SU-DHL-6 (cell line): ENCODE data around the gene WDR33.

ENCODE experiments used
- H2AFZ ChIP-seq: fragments of 200-600 bp; sonication (generic); 2 replicates; pipeline ENCODE4 v1.6.1; 2014; ENCODE audit warnings: low read depth, mild to moderate bottlenecking, moderate library complexity, mixed read lengths, antibody characterized with exemption, low read length; ENCODE audit not compliant: severe bottlenecking
- H3F3A ChIP-seq: fragments of 200-600 bp; shearing (Covaris generic); 2 replicates; pipeline ENCODE4 v1.6.0; 2016; ENCODE audit warnings: antibody characterized with exemption, mild to moderate bottlenecking; ENCODE audit not compliant: insufficient read depth
- H3K27ac ChIP-seq: fragments of 200-600 bp; sonication (generic); 2 replicates; pipeline ENCODE4 v1.5.1; 2016; ENCODE audit warnings: low read depth, mild to moderate bottlenecking, low read length, moderate library complexity, mixed read lengths
- H3K27me3 ChIP-seq: fragments of 200-600 bp; sonication (generic), shearing (Covaris generic); 2 replicates; pipeline ENCODE4 v1.6.0; 2014; ENCODE audit warnings: mild to moderate bottlenecking, low read length
- H3K36me3 ChIP-seq: fragments of 200-600 bp; sonication (generic); 2 replicates; pipeline ENCODE4 v1.6.1; 2014; ENCODE audit warnings: mild to moderate bottlenecking, low read length, mixed read lengths
- H3K4me2 ChIP-seq: fragments of 300-600, 200-600 bp; shearing (Covaris generic), sonication (generic); 2 replicates; pipeline ENCODE4 v1.6.0; 2014; ENCODE audit warnings: low read length, low read depth, mild to moderate bottlenecking; ENCODE audit not compliant: poor library complexity, severe bottlenecking
- H3K4me3 ChIP-seq: fragments of 200-600 bp; sonication (generic); 2 replicates; pipeline ENCODE4 v1.5.1; 2014; ENCODE audit warnings: antibody characterized with exemption, low read length, mild to moderate bottlenecking, mixed read lengths; ENCODE audit not compliant: insufficient read depth, poor library complexity, severe bottlenecking
- H3K79me2 ChIP-seq: fragments of 200-600 bp; sonication (generic); 2 replicates; pipeline ENCODE4 v1.6.1; 2014; ENCODE audit warnings: mild to moderate bottlenecking, low read length, moderate library complexity; ENCODE audit not compliant: insufficient read depth
- H3K9ac ChIP-seq: fragments of 200-600 bp; sonication (generic); 2 replicates; pipeline ENCODE4 v1.7.0; 2014; ENCODE audit warnings: mild to moderate bottlenecking, low read length
- H3K9me2 ChIP-seq: fragments of 200-600 bp; sonication (generic); replicated peaks from 2 replicates; pipeline ENCODE4 v1.6.1; 2014; ENCODE audit warnings: low read length; ENCODE audit not compliant: insufficient read depth
- H3K9me3 ChIP-seq: fragments of 200-600 bp; sonication (generic); 2 replicates; pipeline ENCODE4 v1.6.1; 2014; ENCODE audit warnings: low read length, mixed read lengths; ENCODE audit not compliant: insufficient read depth
- H4K20me1 ChIP-seq: fragments of 200-600 bp; sonication (generic); 2 replicates; pipeline ENCODE4 v1.6.1; 2014; ENCODE audit warnings: low read depth, mild to moderate bottlenecking, antibody characterized with exemption, low read length, moderate library complexity, mixed read lengths
- CTCF ChIP-seq: fragments of 200-600 bp; sonication (generic); IDR thresholded peaks from one replicate; pipeline ENCODE4 v1.5.1; 2017; ENCODE audit warnings: antibody characterized with exemption, mild to moderate bottlenecking, low read length, moderate library complexity; ENCODE audit not compliant: insufficient read depth, poor library complexity, severe bottlenecking
- EZH2phosphoT487 ChIP-seq: fragments of 200-600 bp; sonication (generic), shearing (Covaris generic); conservative IDR thresholded peaks from 2 replicates; pipeline ENCODE4 v1.6.1; 2018; ENCODE audit warnings: mild to moderate bottlenecking, antibody characterized with exemption, low read length, moderate library complexity, mixed read lengths

The WDR33 gene

GRCh38 chr2:127695491-127696472, 115.2 kb downstream of the WDR33 start:
- H3K79me2 ChIP-seq: no peaks in the 10 kb centered on the region
- peaks cover 5% of the 10 kb centered on the region; the same call in 1 of the 2 replicates for H3K9me3 ChIP-seq
- peaks cover 13% of the 10 kb centered on the region for H3F3A ChIP-seq
- H3K27me3 ChIP-seq: no peaks in the 10 kb centered on the region
- H3K27ac ChIP-seq: no peak overlapping the region
- H2AFZ ChIP-seq: peak overlapping the region; percentile 64
- H3K36me3 ChIP-seq: no peaks in the 10 kb centered on the region
- TF ChIP-seq CTCF (peak; percentile 59), EZH2phosphoT487 (no peak)
- H3K4me2 ChIP-seq: peak overlapping the region; percentile 51
- H3K4me3 ChIP-seq: peak overlapping the region; percentile 34
- H4K20me1 ChIP-seq: no peaks in the 10 kb centered on the region
- no peaks in the 10 kb centered on the region for H3K9me2 ChIP-seq
- peak overlapping the region; percentile 29 for H3K9ac ChIP-seq

GRCh38 chr2:127694986-127695385, 116.0 kb downstream of the WDR33 start:
- Histone ChIP-seq H3K36me3 (no peaks in the 10 kb centered on the region), H3F3A (peaks cover 6% of the 10 kb centered on the region; the same call in 1 of the 2 replicates), H2AFZ (no peak overlapping the region), H3K9me3 (peaks cover 12% of the 10 kb centered on the region; the same call in 1 of the 2 replicates), H3K27me3 (no peaks in the 10 kb centered on the region), H3K9ac (no peak overlapping the region), H3K4me2 (peak overlapping the region; percentile 51), H3K4me3 (no peak overlapping the region), H3K79me2 (no peaks in the 10 kb centered on the region), H3K9me2 (no peaks in the 10 kb centered on the region), H3K27ac (no peak overlapping the region), H4K20me1 (no peaks in the 10 kb centered on the region)
- TF ChIP-seq CTCF: no peak
- no peak for TF ChIP-seq EZH2phosphoT487

- TF ChIP-seq CTCF (no peak), EZH2phosphoT487 (no peak)
- no peaks in the 10 kb centered on the region for H3K27me3 ChIP-seq
- no peak overlapping the region for H2AFZ ChIP-seq
- H3K4me3 ChIP-seq: no peak overlapping the region
- no peaks in the 10 kb centered on the region for H3F3A ChIP-seq
- no peak overlapping the region for H3K4me2 ChIP-seq
- H4K20me1 ChIP-seq: no peaks in the 10 kb centered on the region
- H3K79me2 ChIP-seq: no peaks in the 10 kb centered on the region
- H3K9ac ChIP-seq: no peak overlapping the region
- H3K9me2 ChIP-seq: no peaks in the 10 kb centered on the region
- H3K9me3 ChIP-seq: peaks cover 16% of the 10 kb centered on the region; the same call in 1 of the 2 replicates
- H3K36me3 ChIP-seq: no peaks in the 10 kb centered on the region
- H3K27ac ChIP-seq: no peak overlapping the region
These were observed 120.3 kb downstream of the WDR33 start for GRCh38 chr2:127690696-127691095.
